ENCODE data around the gene LCN15. TPM values are rescaled to one million over a fixed set of nuclear protein-coding genes. Genes with fewer than 3 reads are reported as not detected.

The LCN15 gene
- polyA plus RNA-seq, 1 experiment: not detected

GRCh38 chr9:136740971-136741882, 23.1 kb downstream of the LCN15 start:
- no peak for TF ChIP-seq CTCF (IDR thresholded peaks at IDR 0.05; ENCODE audit: insufficient read depth, low read depth, low read length)
- ChIA-PET POLR2A (no interaction called here), CTCF (interaction anchor here (1.0 to 1.3 kb wide), 2 partner anchors 13 to 20 kb away, joined by 4 read pairs; no protein-coding TSS in a partner anchor)
- Histone ChIP-seq H3K27me3 (ENCODE audit: control insufficient read depth, insufficient read depth, low read length) (peaks cover 11% of the 10 kb centered on the region), H3K4me3 (ENCODE audit: low read depth, low read length) (no peak overlapping the region), H3K36me3 (ENCODE audit: control insufficient read depth, insufficient read depth, low read length) (no peaks in the 10 kb centered on the region)
- DNase-seq (ENCODE audit: low read depth): no peak

- H3K36me3 ChIP-seq (ENCODE audit: control insufficient read depth, insufficient read depth, low read length): no peaks in the 10 kb centered on the region
- no peak for DNase-seq (ENCODE audit: low read depth)
- POLR2A ChIA-PET: no interaction called here
- H3K4me3 ChIP-seq (ENCODE audit: low read depth, low read length): no peak overlapping the region
- peaks cover 11% of the 10 kb centered on the region for H3K27me3 ChIP-seq (ENCODE audit: control insufficient read depth, insufficient read depth, low read length)
- no peak for TF ChIP-seq CTCF (IDR thresholded peaks at IDR 0.05; ENCODE audit: insufficient read depth, low read depth, low read length)
- CTCF ChIA-PET: interaction anchor here (1.3 kb wide), 1 partner anchor 13 kb away, joined by 4 read pairs; no protein-coding TSS in a partner anchor
Observed at GRCh38 chr9:136740491-136740890, 23.8 kb downstream of the LCN15 start.

GRCh38 chr9:136740069-136740468, 24.2 kb downstream of the LCN15 start:
- Histone ChIP-seq H3K27me3 (ENCODE audit: control insufficient read depth, insufficient read depth, low read length) (peaks cover 11% of the 10 kb centered on the region), H3K36me3 (ENCODE audit: control insufficient read depth, insufficient read depth, low read length) (no peaks in the 10 kb centered on the region), H3K4me3 (ENCODE audit: low read depth, low read length) (no peak overlapping the region)
- TF ChIP-seq CTCF (IDR thresholded peaks at IDR 0.05; ENCODE audit: insufficient read depth, low read depth, low read length): no peak
- ChIA-PET POLR2A (no interaction called here), CTCF (interaction anchor here (1.3 kb wide), 1 partner anchor 12 kb away, joined by 4 read pairs; no protein-coding TSS in a partner anchor)
- DNase-seq (ENCODE audit: low read depth): no peak

- ChIA-PET POLR2A (no interaction called here), CTCF (no interaction called here)
- DNase-seq (ENCODE audit: low read depth): no peak
- peaks cover 11% of the 10 kb centered on the region for H3K27me3 ChIP-seq (ENCODE audit: control insufficient read depth, insufficient read depth, low read length)
- H3K4me3 ChIP-seq (ENCODE audit: low read depth, low read length): no peak overlapping the region
- TF ChIP-seq CTCF (IDR thresholded peaks at IDR 0.05; ENCODE audit: insufficient read depth, low read depth, low read length): no peak
- no peaks in the 10 kb centered on the region for H3K36me3 ChIP-seq (ENCODE audit: control insufficient read depth, insufficient read depth, low read length)
Observed at GRCh38 chr9:136739509-136739908, 24.8 kb downstream of the LCN15 start.

- H3K27me3 ChIP-seq (ENCODE audit: control insufficient read depth, insufficient read depth, low read length): peaks cover 11% of the 10 kb centered on the region
- CTCF ChIA-PET: no interaction called here
- H3K4me3 ChIP-seq (ENCODE audit: low read depth, low read length): no peak overlapping the region
- POLR2A ChIA-PET: no interaction called here
- H3K36me3 ChIP-seq (ENCODE audit: control insufficient read depth, insufficient read depth, low read length): no peaks in the 10 kb centered on the region
- no peak for TF ChIP-seq CTCF (IDR thresholded peaks at IDR 0.05; ENCODE audit: insufficient read depth, low read depth, low read length)
- DNase-seq (ENCODE audit: low read depth): no peak
Observed at GRCh38 chr9:136738960-136739359, 25.4 kb downstream of the LCN15 start.

Measured in BJ (cell line).